Activated CD4-positive, alpha-beta T cell treated with anti-CD3 and anti-CD28 coated beads, Interleukin-2, amount 50 U/mL, for 48 hours (primary cell): ENCODE data around the gene SETD3.

Experiments
- DNase-seq, 2 experiments: peaks; one replicate each; pipeline ENCODE4 v3.0.0-alpha.2; 2020

The SETD3 gene

DNA sequence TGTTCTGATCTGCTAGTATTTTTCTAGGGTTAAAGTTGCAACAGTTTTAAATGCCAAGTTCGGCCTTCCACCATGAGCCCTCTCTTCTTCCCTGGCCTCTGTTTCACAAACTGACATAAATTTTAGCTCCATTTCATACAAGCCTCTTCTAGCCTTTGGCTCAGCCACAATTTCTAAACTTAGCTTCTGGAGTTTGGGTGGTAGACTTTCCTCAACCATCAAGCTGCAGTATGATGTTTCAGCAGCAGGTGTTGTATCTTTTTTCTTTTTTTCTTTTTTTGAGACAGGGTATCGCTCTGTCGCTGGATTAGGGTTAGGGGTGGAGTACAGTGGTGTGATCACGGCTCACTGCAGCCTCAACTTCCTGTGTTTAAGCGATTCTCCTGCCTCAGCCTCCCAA is 29.4 kb downstream of the SETD3 start:
- no peak for DNase-seq

GRCh38 chr14:99450266-99450665 is 30.4 kb downstream of the SETD3 start:
- DNase-seq: no peak

- DNase-seq: no peak
These were observed 32.9 kb downstream of the SETD3 start for GRCh38 chr14:99447739-99448138.

GRCh38 chr14:99445931-99446330 is 34.7 kb downstream of the SETD3 start:
- DNase-seq: no peak

- DNase-seq: no peak
These were observed 38.7 kb downstream of the SETD3 start for GRCh38 chr14:99441918-99442317.

GRCh38 chr14:99441157-99441870 is 39.3 kb downstream of the SETD3 start:
- no peak for DNase-seq

GRCh38 chr14:99440278-99440677 is 40.4 kb downstream of the SETD3 start:
- no peak for DNase-seq

DNA sequence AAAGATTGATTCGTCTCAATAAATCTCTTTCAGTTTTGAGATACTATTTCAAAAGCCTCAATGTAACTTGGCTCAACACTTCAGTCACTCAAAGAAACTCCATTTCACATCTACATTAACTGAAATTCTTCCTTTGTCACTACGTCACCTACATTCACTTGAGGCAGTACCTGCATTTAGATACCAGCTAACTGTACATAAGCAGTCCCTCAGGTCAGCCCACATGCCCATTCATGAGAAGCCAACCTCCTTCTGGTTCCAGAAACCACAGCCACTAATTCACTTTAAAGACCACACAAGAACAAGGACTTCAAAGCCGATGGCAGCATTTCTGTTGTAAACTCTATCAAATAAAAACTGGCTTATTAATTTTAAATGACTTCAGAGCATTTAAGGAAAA is 43.0 kb downstream of the SETD3 start:
- no peak for DNase-seq

DNA sequence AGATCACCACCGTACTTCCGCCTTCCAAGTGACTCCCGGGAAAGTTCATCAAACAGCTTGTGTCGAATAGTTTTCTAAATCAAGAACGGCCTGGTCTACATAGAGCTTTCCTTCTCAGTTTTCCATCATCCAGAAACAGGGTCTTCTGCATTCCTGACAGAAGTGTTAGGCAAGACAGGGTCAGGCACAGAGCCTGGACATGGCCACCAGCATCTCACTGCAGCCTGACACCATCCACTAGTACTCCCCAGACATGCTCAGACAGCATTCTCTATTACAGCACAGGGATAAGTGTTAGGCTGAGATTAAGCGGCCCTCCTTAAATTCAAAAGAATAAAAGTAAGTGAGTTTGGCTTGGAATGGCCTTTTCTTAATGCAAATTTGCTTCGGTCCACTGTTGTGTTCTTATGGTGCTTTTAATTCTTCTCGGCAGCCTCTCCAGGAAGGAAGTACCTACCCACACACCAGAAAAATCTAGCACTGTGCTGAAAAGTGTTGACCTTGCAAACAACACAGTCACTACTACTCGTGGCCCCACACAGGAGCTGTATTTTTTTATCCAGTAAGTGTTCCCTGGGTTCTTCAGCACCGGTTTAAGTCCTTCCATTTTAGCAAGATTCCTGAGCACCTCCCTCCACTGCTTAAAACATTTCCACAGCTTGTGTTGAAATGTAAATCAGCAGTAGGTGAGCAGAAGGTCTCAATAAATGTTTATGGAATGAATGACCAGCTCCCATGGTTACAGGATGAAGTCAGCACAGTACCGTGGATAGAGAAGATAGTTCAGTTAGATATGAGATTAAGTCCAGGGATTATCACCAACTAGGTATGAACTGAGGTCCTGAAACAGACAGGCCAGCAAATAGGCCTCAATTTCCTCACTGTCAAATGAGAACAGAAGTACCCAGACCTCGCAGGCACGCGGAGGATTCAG is 44.1 kb downstream of the SETD3 start:
- no peak for DNase-seq

- DNase-seq: no peak
These were observed 45.3 kb downstream of the SETD3 start for GRCh38 chr14:99435327-99435726.

DNA sequence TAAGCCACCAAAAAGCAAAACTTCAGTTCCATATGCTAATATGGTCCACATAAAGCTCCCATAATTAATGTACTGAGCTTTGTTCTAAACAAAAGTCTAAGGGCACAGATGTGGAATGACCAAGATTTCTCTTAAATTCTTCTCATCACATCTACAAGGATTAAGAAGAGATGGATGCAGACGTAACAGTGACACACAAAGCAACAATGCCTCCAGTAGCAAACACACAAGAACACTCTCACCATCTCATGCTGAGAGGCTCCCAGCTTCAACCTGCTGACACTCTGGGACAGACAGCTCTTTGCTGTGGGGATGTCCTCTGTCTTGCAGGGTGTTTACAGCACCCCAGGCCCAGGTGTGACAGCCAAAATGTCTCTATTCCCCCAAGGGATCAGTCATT is 48.2 kb downstream of the SETD3 start:
- no peak for DNase-seq

DNA sequence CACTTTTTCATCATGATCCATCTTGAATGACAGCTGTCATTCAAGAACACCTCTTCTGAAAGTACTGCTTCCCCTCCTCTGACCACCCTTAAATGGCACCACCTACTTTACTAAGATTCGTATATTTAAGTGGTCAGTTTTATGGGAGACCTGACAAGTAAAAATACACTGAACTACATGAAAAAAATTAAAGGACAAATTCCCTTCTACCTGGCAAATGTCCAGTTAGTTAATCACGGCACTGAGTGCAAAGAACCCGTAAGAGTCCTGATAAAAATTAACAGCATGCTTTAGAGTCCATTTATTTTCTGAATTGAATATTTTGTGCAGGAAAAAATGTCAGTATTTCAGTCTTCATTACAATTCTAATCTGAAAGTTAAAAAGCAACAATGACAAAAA is 48.7 kb downstream of the SETD3 start:
- no peak for DNase-seq

DNA sequence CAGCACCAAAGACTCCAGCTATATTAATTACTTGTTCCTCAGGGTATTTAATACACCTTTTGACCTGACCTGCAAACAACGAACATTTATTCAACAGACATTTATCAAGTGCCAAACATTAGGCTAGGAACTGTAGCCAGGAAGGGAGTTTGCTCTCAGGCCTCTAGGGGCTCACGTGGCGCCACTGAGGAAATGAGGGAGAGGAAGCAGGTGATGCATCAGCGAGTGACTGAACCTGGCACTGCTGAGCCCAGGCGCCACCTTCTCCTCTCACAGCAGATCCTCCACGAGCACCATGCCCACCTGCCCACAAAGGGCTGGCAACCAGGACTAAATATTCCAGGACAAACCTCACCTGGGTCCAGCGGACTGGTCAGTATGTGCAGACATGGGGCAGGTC is 50.2 kb downstream of the SETD3 start:
- peak; percentile 26 to 29 for DNase-seq

DNA sequence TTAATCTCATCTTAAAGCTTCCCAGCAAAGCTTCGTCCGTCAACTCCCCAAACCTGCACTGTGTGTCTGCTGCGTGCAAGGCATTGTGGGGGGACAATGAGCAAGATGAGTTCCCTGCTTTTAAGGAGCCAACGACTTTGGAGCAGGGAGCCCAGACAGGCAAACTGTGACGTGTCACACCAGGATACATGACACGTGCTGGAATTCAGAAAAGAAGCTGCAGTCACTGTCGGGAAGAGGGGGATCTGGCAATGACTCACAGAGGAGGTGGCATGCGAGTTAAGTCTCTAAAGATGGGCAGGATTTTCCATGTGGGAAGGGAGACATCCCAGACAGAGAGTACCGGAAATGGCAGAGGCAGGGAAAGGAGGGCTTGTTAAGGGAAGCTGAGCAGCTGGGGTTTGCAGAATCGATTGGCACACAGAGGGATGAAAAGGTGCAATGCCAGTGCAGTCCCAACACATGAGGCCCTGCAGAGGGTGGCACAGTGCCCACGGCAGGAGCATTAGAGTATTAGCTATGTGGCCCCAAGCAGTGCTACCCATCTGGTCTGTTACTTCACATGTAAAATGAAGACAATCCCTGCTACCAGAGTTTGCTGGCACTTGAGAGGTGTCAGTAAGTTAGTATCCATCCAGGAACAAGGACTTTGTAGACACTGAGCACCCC is 52.9 kb downstream of the SETD3 start:
- DNase-seq: no peak

- no peak for DNase-seq
These were observed 53.8 kb downstream of the SETD3 start for GRCh38 chr14:99426813-99427346.

GRCh38 chr14:99426265-99426664 is 54.4 kb downstream of the SETD3 start:
- DNase-seq: no peak

GRCh38 chr14:99425272-99425681 is 55.4 kb downstream of the SETD3 start:
- no peak for DNase-seq

GRCh38 chr14:99424306-99424877 is 56.3 kb downstream of the SETD3 start:
- no peak for DNase-seq

DNA sequence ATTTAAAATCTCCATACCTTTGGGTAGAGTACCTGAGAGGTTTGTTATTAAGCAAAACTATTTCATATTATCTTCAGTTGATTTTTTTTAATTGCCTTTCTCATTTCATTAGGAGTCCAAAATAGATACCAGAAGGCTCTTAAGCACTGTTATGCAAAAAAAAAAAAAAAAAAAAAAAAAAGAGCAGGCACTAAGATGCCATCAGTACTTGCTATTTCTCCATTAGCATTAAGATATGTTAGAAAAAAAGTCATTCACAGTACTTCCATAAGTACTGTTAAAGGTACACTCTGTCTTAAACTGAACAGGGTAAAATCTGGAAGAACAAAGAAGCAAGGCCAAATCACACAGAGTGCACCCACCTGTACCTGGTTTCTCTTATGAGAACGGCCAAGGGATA is 57.2 kb downstream of the SETD3 start:
- DNase-seq: no peak

DNA sequence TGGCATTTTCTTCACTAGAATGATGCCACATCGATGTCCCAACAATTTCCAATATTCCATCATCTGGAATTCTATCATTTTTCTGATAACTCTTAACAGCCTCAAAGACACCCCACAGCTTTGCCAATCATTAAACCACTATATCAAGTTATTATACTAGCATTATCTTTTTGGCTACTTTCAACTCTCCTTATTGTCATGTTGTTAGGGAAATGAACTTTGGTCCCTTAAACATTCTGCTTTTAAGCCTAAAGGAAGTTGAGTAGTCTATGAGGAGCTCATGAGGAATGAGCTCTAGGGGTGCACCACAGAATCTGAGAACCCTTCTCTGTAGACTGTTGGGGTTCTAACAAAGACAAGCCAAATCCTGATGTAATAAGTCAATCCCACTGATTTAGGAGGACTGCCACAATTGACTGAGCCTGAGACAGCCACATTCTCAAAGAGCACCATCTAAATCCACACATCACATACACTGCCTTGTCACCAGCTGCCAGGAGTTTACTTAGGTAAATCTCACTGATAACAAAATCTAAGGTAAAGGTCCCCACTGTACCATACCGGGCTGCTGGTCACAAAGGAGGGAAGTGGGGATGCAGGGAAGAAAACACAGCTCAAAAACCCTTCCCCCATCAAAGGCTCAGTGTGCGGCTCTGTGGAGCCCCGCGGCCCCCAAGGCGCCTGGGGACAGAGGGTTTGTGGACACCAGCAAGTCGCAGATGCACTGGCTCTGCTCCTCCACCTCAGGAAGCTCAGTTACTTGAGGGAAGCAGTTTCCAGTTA is 58.2 kb downstream of the SETD3 start:
- DNase-seq: no peak

- no peak for DNase-seq
These were observed 59.9 kb downstream of the SETD3 start for GRCh38 chr14:99420711-99421110.

- DNase-seq: no peak
These were observed 60.8 kb downstream of the SETD3 start for GRCh38 chr14:99419905-99420304.
